ENCODE results near the gene ZNF516.

DNA sequence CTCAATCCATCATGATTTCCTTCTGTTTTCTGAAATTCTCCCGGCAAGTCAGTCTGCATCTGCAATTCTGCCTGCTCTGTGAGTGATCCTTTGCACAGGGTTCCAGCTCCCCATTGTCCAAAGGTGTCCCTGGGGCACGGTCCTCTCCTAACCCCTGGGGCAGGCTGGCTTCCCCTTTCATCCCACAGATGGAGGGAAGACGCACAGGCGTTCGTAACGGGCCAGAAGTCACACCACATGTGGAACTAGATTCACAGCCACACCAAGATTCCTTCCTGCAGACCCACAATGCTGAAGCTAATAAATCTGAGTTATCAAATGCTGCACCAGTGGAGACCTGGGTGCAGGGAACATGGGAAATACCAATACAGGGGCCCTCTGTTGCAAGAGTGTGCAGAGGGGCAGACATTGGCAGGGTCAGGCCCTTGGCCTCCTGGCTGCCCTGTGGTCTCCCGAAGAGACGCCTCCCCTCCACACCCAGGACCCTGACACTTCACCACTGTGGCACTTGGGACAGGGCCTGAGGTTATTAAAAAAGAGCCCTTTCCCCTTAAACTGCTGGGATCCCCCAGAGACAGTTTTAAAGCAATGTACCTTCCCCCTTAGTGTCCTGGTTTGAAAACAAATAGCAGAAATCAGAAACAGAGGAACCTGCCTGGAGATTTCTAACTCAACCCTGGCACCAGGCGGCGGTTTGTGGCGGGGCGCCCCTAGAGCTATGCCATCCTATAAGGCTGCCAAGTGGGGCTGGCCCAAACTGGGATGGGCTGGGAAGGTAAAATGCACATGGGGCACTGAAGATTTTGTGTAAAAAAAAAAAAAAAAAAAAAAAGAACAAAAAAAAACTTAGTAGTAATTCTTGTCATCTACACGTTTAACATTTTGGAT is 15.4 kb downstream of the ZNF516 start:
- TF ChIP-seq, protein P1, sequence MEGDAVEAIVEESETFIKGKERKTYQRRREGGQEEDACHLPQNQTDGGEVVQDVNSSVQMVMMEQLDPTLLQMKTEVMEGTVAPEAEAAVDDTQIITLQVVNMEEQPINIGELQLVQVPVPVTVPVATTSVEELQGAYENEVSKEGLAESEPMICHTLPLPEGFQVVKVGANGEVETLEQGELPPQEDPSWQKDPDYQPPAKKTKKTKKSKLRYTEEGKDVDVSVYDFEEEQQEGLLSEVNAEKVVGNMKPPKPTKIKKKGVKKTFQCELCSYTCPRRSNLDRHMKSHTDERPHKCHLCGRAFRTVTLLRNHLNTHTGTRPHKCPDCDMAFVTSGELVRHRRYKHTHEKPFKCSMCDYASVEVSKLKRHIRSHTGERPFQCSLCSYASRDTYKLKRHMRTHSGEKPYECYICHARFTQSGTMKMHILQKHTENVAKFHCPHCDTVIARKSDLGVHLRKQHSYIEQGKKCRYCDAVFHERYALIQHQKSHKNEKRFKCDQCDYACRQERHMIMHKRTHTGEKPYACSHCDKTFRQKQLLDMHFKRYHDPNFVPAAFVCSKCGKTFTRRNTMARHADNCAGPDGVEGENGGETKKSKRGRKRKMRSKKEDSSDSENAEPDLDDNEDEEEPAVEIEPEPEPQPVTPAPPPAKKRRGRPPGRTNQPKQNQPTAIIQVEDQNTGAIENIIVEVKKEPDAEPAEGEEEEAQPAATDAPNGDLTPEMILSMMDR (IDR thresholded peaks at IDR 0.05; ENCODE audit: low read length), result no peak
- no peak for TF ChIP-seq EZH2 (IDR thresholded peaks at IDR 0.05; ENCODE audit: borderline replicate concordance, low read length)

Data from OCI-LY1 (cell line).